ENCODE measurements around the gene WWP2. TPM values are rescaled to one million over a fixed set of nuclear protein-coding genes. Genes with fewer than 3 reads are reported as not detected.

Gene WWP2
- total and polyA plus RNA-seq, 2 donors (not counting 3 experiments of a cell fraction or from before 2014, with no cell fraction given): 17.9 to 44.9 TPM

DNA sequence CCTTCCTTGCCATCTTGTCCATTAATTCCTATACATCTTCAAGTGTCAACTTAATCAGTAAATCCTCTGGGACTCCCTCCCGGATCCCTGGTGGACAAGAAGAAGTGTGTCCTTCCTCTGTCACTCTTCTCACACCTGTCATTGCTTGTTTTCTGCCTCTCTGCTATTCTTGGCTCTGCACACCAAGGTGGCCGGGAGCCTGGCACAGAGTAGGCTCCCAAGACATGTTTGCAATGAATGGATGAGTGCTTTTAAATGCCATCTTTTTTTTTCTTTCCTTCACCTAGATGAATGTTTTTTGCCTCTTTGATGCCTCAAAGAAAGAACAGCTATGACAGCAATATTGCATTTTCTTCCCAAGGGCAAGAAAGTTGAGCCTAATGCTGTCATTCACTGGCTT lies 131.0 kb downstream of the WWP2 start:
- no peak overlapping the region for H3K27ac ChIP-seq (ENCODE audit: insufficient read depth, low read depth, low read length)
- no peaks in the 10 kb centered on the region for H3K27me3 ChIP-seq (ENCODE audit: control insufficient read depth in 2 of 2, insufficient read depth in 2 of 2, low read length in 2 of 2)
- FAIRE-seq (no peak), DNase-seq (ENCODE audit: low read depth, low spot score) (no peak)
- no peak overlapping the region for H2AFZ ChIP-seq (ENCODE audit: low read depth, low read length)
- ChIA-PET CTCF (interaction anchor here (1.3 to 1.7 kb wide), 2 partner anchors 37 kb away, joined by 3 to 5 read pairs; no protein-coding TSS in a partner anchor), POLR2A (no interaction called here)
- TF ChIP-seq, protein P1, sequence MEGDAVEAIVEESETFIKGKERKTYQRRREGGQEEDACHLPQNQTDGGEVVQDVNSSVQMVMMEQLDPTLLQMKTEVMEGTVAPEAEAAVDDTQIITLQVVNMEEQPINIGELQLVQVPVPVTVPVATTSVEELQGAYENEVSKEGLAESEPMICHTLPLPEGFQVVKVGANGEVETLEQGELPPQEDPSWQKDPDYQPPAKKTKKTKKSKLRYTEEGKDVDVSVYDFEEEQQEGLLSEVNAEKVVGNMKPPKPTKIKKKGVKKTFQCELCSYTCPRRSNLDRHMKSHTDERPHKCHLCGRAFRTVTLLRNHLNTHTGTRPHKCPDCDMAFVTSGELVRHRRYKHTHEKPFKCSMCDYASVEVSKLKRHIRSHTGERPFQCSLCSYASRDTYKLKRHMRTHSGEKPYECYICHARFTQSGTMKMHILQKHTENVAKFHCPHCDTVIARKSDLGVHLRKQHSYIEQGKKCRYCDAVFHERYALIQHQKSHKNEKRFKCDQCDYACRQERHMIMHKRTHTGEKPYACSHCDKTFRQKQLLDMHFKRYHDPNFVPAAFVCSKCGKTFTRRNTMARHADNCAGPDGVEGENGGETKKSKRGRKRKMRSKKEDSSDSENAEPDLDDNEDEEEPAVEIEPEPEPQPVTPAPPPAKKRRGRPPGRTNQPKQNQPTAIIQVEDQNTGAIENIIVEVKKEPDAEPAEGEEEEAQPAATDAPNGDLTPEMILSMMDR (IDR thresholded peaks at IDR 0.05; ENCODE audit: extremely low read depth in 1 of 2, insufficient read depth in 1 of 2, low read depth in 1 of 2, low read length in 2 of 2): no peak
- TF ChIP-seq POLR2AphosphoS5 (IDR thresholded peaks at IDR 0.05; ENCODE audit: insufficient read depth, low read depth, low read length) (no peak), JUN (IDR thresholded peaks at IDR 0.05; ENCODE audit: borderline replicate concordance, insufficient read depth, insufficient read length, low read depth) (no peak), MYC (IDR thresholded peaks at IDR 0.05; ENCODE audit: low read depth, low read length) (no peak), FOS (IDR thresholded peaks at IDR 0.05; ENCODE audit: borderline replicate concordance, insufficient read depth, low read length) (no peak)
- no peak overlapping the region for H3K9ac ChIP-seq (replicated peaks; ENCODE audit: extremely low read depth, insufficient read depth, low read length)
- dilution Hi-C loops (cut with MboI; ENCODE audit: extremely low pct_ligation_motif_present, low sequenced_read_pairs): no loop called here
- H3K4me2 ChIP-seq (ENCODE audit: insufficient read depth, low read length): no peak overlapping the region
- H3K4me1 ChIP-seq (ENCODE audit: control insufficient read depth, extremely low read depth, insufficient read depth, low read length): peaks cover 10% of the 10 kb centered on the region
- H3K36me3 ChIP-seq (ENCODE audit: control insufficient read depth in 2 of 2, extremely low read depth in 1 of 2, insufficient read depth in 2 of 2, low read length in 2 of 2): peaks cover 0 to 2% of the 10 kb centered on the region in 2 experiments
- no peaks in the 10 kb centered on the region for H4K20me1 ChIP-seq (replicated peaks; ENCODE audit: control insufficient read depth, extremely low read depth, insufficient read depth, low read length)
- H3K9me1 ChIP-seq (replicated peaks; ENCODE audit: control insufficient read depth, extremely low read depth, insufficient read depth, low read length): no peaks in the 10 kb centered on the region
- H3K9me3 ChIP-seq (replicated peaks; ENCODE audit: control insufficient read depth, insufficient read depth, low read length): no peaks in the 10 kb centered on the region
- intact Hi-C loops (cut with micrococcal nuclease): no loop called here
- no peaks in the 10 kb centered on the region for H3K79me2 ChIP-seq (ENCODE audit: control insufficient read depth, insufficient read depth, low read length)
- no TSS peak for BruUV-seq (replicated peaks)
- H3K4me3 ChIP-seq (replicated peaks in 1 of 3; ENCODE audit: insufficient read depth in 1 of 3, low read depth in 1 of 3, low read length in 3 of 3): no peak overlapping the region

DNA sequence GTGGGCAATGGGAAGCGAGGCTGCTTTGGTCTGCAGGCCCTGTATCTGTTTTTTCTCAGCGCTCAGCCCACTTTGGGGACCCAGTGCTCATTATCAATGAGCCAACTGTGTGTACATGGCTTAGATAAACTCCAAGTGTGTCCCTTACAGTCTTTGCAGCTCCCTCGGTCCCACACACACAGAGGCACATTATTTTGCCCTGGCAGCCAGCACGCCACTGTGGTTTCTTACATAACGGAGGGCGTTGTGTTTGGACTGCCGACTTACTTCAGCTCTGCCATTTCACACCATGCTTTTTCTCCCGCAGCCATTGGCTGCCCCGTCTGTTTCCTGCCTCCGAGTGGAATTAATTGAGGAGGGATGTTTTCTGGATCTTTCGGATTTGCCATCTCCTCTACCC lies 132.5 kb downstream of the WWP2 start:
- dilution Hi-C loops (cut with MboI; ENCODE audit: extremely low pct_ligation_motif_present, low sequenced_read_pairs) (no loop called here), intact Hi-C loops (cut with micrococcal nuclease) (no loop called here)
- Histone ChIP-seq H3K4me3 (replicated peaks in 1 of 3; ENCODE audit: insufficient read depth in 1 of 3, low read depth in 1 of 3, low read length in 3 of 3) (no peak overlapping the region), H3K27me3 (ENCODE audit: control insufficient read depth in 2 of 2, insufficient read depth in 2 of 2, low read length in 2 of 2) (no peaks in the 10 kb centered on the region), H3K9ac (replicated peaks; ENCODE audit: extremely low read depth, insufficient read depth, low read length) (no peak overlapping the region), H3K27ac (ENCODE audit: insufficient read depth, low read depth, low read length) (no peak overlapping the region), H3K9me1 (replicated peaks; ENCODE audit: control insufficient read depth, extremely low read depth, insufficient read depth, low read length) (no peaks in the 10 kb centered on the region), H3K79me2 (ENCODE audit: control insufficient read depth, insufficient read depth, low read length) (no peaks in the 10 kb centered on the region), H3K36me3 (ENCODE audit: control insufficient read depth in 2 of 2, extremely low read depth in 1 of 2, insufficient read depth in 2 of 2, low read length in 2 of 2) (no peaks in the 10 kb centered on the region), H3K9me3 (replicated peaks; ENCODE audit: control insufficient read depth, insufficient read depth, low read length) (no peaks in the 10 kb centered on the region), H3K4me1 (ENCODE audit: control insufficient read depth, extremely low read depth, insufficient read depth, low read length) (peaks cover 8% of the 10 kb centered on the region), H3K4me2 (ENCODE audit: insufficient read depth, low read length) (no peak overlapping the region), H4K20me1 (replicated peaks; ENCODE audit: control insufficient read depth, extremely low read depth, insufficient read depth, low read length) (no peaks in the 10 kb centered on the region), H2AFZ (ENCODE audit: low read depth, low read length) (no peak overlapping the region)
- POLR2A ChIA-PET: no interaction called here
- no TSS peak for BruUV-seq (replicated peaks)
- FAIRE-seq (no peak), DNase-seq (ENCODE audit: low read depth, low spot score) (no peak)
- CTCF ChIA-PET: interaction anchor here (1.9 kb wide), 1 partner anchor 8 kb away, joined by 4 read pairs; no protein-coding TSS in a partner anchor
- TF ChIP-seq GATA2 (IDR thresholded peaks at IDR 0.05; ENCODE audit: insufficient read depth, insufficient read length, low read depth, low read length) (no peak), EZH2 (IDR thresholded peaks at IDR 0.05; ENCODE audit: borderline replicate concordance, low read depth, low read length, severe bottlenecking) (no peak), POLR2AphosphoS5 (IDR thresholded peaks at IDR 0.05; ENCODE audit: insufficient read depth, low read depth, low read length) (no peak), JUN (IDR thresholded peaks at IDR 0.05; ENCODE audit: borderline replicate concordance, insufficient read depth, insufficient read length, low read depth) (no peak)
- TF ChIP-seq, protein P1 (IDR thresholded peaks at IDR 0.05; ENCODE audit: extremely low read depth in 1 of 2, insufficient read depth in 1 of 2, low read depth in 1 of 2, low read length in 2 of 2): no peak
- TF ChIP-seq, protein P2, sequence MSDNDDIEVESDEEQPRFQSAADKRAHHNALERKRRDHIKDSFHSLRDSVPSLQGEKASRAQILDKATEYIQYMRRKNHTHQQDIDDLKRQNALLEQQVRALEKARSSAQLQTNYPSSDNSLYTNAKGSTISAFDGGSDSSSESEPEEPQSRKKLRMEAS (IDR thresholded peaks at IDR 0.05; ENCODE audit: insufficient read depth, insufficient read length): no peak

Measured in endothelial cell of umbilical vein (primary cell).